Inflammatory macrophage (primary cell): ENCODE data around the gene ARPC1A.

Experiments used
- DNase-seq, 2 donors: peaks; one replicate each; pipeline ENCODE4 v3.0.0-alpha.2; 2020 to 2022

Gene ARPC1A

GRCh38 chr7:99410635-99411034, 84.9 kb downstream of the ARPC1A start:
- no peak for DNase-seq

GRCh38 chr7:99415513-99416127, 89.9 kb downstream of the ARPC1A start:
- DNase-seq: peak; percentile 40 to 43
